Iris pigment epithelial cell (primary cell): ENCODE data around the gene FBXO7.
A peak's percentile ranks its signal among the peaks of the same experiment; 100 is the strongest.
"Not testable (repeated sequence)": the region's sequence is repeated elsewhere in the genome, so short reads cannot be mapped to it uniquely, and the experiment has no call there.

Experiments used
- DNase-seq: peaks from one replicate; pipeline ENCODE4 v3.0.0-alpha.2; 2011; ENCODE audit warnings: low read depth

The FBXO7 gene

GRCh38 chr22:32474635-32475467, at the start of gene FBXO7:
Gene FBXO7 (plus strand): TSS chr22:32474811. CDS start chr22:32475003, 192 bp downstream.
- peak; percentile 92 for DNase-seq

- no peak for DNase-seq
Measured at GRCh38 chr22:32426881-32427280, 47.7 kb upstream of the FBXO7 start.

DNA sequence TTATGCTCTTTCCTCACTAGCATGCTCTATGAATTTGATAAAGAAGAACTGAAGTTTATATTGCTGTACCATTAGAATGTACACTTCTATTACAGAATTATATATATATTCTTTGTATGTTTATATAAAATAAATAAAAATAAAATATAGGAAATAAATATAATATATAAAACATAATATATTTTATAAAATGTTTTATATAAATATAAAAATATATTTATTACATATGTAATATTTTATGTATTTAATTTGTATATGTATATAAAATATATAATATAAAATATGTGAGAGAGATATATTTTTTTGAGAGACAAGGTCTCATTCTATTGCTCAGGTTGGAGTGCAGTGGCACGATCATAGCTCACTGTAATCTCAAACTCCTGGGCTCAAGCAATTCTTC, 44.3 kb upstream of the FBXO7 start:
- no peak for DNase-seq

DNA sequence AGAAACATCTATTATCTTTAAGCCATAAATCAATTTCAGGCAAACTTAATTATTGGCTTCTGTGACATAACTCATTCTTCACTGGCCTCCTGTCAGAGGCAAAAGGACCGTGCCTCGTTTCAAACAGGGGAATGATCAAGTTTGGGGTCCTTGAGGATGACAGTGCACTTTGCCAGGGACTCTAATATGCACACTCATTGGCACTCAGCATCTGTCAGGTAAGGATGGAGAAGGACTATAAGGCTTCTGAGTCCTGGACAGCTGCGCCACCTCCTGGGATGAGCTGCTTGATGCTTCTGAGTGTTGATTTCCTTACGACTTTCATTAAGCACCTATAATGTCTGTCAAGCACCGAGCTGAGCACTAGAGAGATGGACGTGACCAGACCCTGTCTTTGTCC, 30.5 kb upstream of the FBXO7 start:
- DNase-seq, result peak; percentile 5

GRCh38 chr22:32446321-32446720, 28.3 kb upstream of the FBXO7 start:
- DNase-seq, result no peak

GRCh38 chr22:32448980-32449379, 25.6 kb upstream of the FBXO7 start:
- DNase-seq, result no peak

DNA sequence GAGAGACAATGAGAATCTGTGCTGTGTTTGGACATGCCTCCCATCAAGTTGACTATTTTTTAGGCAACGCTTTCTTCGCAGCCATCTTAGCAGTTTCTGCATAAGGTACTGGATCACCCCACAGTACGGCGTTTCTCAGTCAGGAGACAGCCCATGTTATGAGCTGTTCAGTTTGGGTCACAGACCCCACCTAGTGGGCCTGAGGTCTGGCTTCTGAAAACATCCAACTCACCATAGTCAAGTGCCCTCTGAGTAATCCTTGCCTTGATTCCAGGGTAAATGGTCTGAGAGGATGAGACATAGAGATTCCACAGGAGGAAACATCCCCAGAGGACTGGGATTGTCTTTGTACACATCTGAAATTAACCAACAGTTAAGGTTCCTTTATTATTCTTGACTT, 17.6 kb upstream of the FBXO7 start:
- DNase-seq, result no peak

GRCh38 chr22:32462452-32462851, 12.2 kb upstream of the FBXO7 start:
- no peak for DNase-seq

GRCh38 chr22:32465661-32466060, 8.9 kb upstream of the FBXO7 start:
- no peak for DNase-seq

- no peak for DNase-seq
Measured at GRCh38 chr22:32466496-32466895, 8.1 kb upstream of the FBXO7 start.

DNA sequence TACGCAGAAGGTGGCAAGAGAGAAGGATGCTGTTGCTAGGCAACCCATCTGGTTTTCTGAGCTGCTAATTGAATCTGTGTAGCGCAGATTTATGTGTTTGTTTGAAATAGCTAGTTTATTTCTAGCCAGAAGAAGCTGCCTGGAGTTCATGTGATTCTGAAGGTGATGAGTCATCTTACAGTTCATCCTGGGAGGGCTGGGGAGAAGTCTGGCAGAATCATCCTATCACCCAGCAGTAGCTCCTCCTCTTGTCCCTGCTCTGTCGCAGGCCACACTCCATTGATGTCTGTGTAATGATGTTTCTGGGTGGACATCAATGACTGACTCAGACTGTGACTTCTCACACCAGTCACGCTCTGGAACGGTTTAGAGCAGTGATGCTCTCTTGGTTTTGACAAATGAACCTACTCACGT, 4.8 kb upstream of the FBXO7 start:
- peak; percentile 81 for DNase-seq

- DNase-seq, result peak; percentile 67
Measured at GRCh38 chr22:32473388-32473952, 1.1 kb upstream of the FBXO7 start.

DNA sequence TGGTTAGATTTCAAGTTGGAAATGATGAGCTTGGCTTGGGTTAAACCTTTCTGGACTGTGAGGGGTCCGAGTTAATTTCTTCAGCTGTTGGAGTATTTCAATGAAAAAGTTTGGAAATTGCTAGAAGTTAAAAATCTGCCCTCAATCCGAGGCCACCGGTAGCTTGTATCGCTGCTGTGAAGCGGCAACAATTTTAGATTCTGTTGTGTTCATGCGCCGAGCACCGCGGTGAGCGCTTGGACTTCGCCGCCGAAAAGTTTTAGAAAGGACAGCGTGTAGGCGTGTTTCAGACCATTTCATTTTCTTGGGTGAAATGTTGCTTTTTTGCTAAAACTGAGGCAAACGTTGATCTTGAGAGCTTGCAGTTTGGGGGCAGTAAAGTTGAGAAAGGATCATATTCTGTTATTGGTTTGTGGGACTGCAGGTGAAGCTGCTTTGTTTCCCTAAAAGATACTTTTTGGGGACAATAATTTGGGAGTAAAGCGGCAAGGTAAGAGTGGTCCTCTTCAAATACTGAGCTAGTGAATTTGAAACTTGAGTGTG, 928 bp downstream of the FBXO7 start:
- no peak for DNase-seq

DNA sequence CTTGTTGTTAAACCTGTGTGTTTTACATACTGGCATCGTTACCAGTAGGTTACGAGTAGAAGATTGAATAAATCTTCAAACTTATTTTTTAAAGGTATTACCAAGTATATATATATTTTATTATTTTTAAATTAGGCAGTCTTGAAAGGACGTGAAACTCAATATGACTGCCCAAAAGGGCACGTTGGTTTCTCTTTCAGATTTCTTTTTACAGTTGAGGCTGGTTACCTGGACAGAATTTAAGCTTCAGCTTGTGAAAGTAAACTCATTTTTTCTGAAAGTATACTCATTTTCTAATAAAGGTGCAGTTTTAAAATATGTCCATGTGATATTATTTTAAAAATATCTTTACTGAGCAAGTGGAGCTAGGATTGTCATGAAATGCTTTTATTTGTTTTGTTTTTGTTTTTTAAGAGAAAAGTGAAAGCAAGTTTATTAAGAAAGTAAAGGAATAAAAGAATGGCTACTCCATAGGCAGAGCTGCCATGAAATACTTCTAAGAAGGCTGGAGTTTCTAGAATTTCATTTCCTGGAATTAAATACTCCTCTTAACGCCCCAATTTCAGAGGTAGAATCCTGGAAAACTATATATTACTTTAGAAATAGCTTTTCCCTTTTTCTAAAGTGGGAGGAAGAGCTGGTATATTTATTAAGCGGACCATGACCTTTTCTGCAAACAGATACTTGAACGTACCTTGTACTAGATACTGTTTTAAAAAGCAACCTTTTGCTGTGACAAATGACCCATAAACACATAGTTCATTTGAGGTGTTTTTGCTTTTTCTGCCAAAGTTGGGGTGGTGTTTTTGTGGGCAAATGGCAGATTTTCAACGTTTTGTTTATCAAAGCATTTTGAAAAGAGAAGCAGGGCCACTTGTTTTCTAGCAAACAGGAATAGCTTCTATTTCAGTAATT, 1.9 kb downstream of the FBXO7 start:
- peak; percentile 11 for DNase-seq

DNA sequence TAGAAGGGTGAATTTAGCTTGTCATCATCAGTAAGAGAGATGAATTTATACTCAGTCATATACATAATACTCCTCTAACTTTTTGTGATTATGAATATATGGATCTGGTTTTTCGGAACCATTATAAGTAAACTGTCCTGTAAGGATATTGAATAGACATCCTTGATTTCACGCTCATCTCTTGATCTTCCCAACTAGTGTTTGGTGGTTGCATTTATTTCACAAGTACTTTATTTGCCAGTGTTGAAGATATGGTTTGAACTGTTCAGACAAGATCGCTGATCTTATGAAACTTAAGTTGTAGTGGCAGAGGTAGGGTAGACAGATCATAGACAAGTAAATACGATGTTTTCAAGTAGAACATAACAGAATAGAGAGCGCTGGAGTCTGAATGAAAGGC, 3.0 kb downstream of the FBXO7 start:
- no peak for DNase-seq

DNA sequence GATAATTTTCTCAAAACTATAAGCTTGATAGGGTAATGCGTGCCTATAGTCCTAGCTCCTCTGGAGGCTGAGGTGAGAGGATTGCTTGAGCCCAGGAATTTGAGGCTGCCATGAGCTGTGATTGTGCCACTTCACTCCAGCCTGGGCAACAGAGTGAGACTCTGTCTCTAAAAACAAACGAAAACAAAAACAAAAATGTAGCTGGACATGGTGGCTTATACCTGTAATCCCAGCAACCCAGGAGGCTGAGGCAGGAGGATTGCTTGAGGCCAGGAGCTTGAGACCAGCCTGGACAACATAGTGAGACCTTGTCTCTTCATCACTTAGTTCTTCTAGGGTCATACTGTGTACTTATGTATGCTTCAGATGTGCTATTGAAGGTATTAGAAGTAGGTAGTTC, 3.9 kb downstream of the FBXO7 start:
- DNase-seq, result not testable (repeated sequence)

DNA sequence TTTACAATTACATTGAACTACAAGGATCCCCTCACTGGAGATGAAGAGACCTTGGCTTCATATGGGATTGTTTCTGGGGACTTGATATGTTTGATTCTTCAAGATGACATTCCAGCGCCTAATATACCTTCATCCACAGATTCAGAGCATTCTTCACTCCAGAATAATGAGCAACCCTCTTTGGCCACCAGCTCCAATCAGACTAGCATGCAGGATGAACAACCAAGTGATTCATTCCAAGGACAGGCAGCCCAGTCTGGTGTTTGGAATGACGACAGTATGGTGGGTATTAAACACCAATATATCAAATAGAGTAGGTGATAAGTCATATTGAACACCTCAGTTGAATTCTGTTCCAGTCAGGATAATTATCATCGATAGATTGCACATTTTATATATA, 4.4 kb downstream of the FBXO7 start:
- peak; percentile 40 for DNase-seq

GRCh38 chr22:32480238-32480637, 5.6 kb downstream of the FBXO7 start:
- no peak for DNase-seq

DNA sequence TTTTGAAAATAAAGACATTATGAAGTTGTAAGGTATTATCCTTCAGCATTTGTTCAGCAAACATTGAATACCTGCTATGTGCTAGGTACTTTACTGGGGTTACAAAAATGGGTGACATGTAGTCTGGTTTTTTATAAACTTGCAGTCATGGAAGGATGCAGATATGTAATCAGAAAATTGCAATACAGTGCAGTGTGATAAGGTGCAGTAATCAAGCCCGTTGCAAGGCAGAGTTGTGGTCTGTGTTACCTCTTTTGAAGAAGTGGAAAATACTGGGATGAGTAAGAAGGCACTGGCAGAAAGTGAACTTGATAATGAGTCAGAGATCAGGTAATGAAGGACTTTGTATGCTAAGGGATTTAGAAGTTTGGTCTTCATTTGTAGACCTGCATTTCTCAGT, 8.1 kb downstream of the FBXO7 start:
- DNase-seq, result peak; percentile 48

- no peak for DNase-seq
Measured at GRCh38 chr22:32486656-32487390, 12.2 kb downstream of the FBXO7 start.

- DNase-seq, result no peak
Measured at GRCh38 chr22:32487461-32487860, 12.8 kb downstream of the FBXO7 start.

GRCh38 chr22:32489377-32489776, 14.8 kb downstream of the FBXO7 start:
- no peak for DNase-seq
